Gastrocnemius medialis (tissue), 4 donors: ENCODE data around the gene ZNF296. TPM values are rescaled to one million over a fixed set of nuclear protein-coding genes. Genes with fewer than 3 reads are reported as not detected.
A peak's percentile ranks its signal among the peaks of the same experiment; 100 is the strongest.

Source experiments
- ATAC-seq, 2 donors: fragments of 150-250 bp; one replicate each; pipeline ENCODE4 v1.9.1; 2016
- DNase-seq, 2 donors: peaks; one replicate each; pipeline ENCODE4 v3.0.0-alpha.2; 2019
- H3K27ac ChIP-seq, 4 donors: fragments of 200-600 bp; sonication (generic); 1 replicate in 1 of 4; 2 replicates in 3 of 4; pipeline ENCODE4 v1.5.1; 2016 to 2018; ENCODE audit warnings: mild to moderate bottlenecking in 2 of 4, moderate library complexity in 1 of 4
- H3K27me3 ChIP-seq, 3 donors: fragments of 200-600 bp; sonication (generic) in 2 of 3; 1 replicate in 1 of 3; 2 replicates in 2 of 3; pipeline versions ENCODE4 v1.5.1 to v1.6.0; 2016 to 2019; ENCODE audit warnings: mild to moderate bottlenecking in 1 of 3, moderate library complexity in 1 of 3
- H3K36me3 ChIP-seq, 2 donors: fragments of 200-600 bp; sonication (generic) in 1 of 2; one replicate each; pipeline ENCODE4 v1.5.1; 2017 to 2018
- H3K4me1 ChIP-seq, 2 donors: fragments of 200-600 bp; sonication (generic) in 1 of 2; one replicate each; pipeline ENCODE4 v1.5.1; 2016 to 2017; ENCODE audit warnings: mild to moderate bottlenecking in 2 of 2
- H3K4me3 ChIP-seq, 4 donors: fragments of 200-600 bp; sonication (generic) in 3 of 4; 1 replicate in 1 of 4; 2 replicates in 3 of 4; pipeline ENCODE4 v1.5.1; 2016 to 2019; ENCODE audit warnings: mild to moderate bottlenecking in 2 of 4
- H3K9me3 ChIP-seq, 3 donors: fragments of 200-600 bp; sonication (generic) in 2 of 3; 1 replicate in 1 of 3; 2 replicates in 2 of 3; pipeline ENCODE4 v1.5.1; 2016 to 2019
- POLR2A ChIP-seq, 2 donors: fragments of 450-650 bp; IDR thresholded peaks; one replicate each; pipeline ENCODE4 v1.6.1; 2017; ENCODE audit warnings: antibody characterized with exemption in 2 of 2, mild to moderate bottlenecking in 2 of 2, moderate library complexity in 2 of 2
- in situ Hi-C, 4 donors: fragments of 200-750 bp; cut with MboI; loops; one replicate each; pipeline versions ENCODE4 v1.15.0 to v1.8.0; 2017; ENCODE audit warnings: low sequenced_read_pairs in 4 of 4
- intact Hi-C: fragments of 100-400 bp; cut with DNase I; formaldehyde crosslinking; loops from one replicate; pipeline ENCODE4 v1.15.1; 2023; ENCODE audit warnings: low total_unique reads
- total RNA-seq, 4 donors: library from RNA; depleted of rRNA; stranded (reverse); fragments of >200 nt; gene quantifications; one replicate each; pipeline versions ENCODE4 v1.1.0 to v1.2.3, GENCODE V29; 2016
- TF ChIP-seq, protein P1 (sequence below), 5 experiments: fragments of 450-650 bp in 3 of 5; fragments of 200-600 bp in 2 of 5; sonication (generic) in 2 of 5; IDR thresholded peaks in 4 of 5; conservative IDR thresholded peaks in 1 of 5; 1 replicate in 4 of 5; 2 replicates in 1 of 5; pipeline ENCODE4 v1.5.1; 2016 to 2019; ENCODE audit warnings: antibody characterized with exemption in 5 of 5, mild to moderate bottlenecking in 3 of 5, moderate library complexity in 3 of 5

The ZNF296 gene
- total RNA-seq, 4 donors from 2014 or later, result not detected

DNA sequence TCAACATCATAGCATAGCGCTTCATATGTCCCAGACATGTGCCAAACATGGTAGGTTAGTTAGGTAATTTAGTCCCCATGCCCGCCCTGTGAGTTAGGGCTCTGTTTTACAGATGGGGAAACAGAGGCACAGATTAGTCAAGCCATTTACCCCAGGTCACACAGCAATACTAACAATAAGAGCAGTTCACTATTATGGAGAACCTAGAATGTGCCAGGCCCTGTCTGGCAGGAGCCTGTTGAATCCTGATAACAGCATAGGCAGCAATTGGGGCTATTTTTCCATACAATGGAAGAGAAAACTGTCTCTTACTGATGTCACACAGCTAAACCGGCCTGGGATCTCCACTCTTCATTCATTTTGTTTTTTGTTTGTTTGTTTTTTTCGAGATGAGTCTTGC is 10.2 kb upstream of the ZNF296 start:
- H3K4me3 ChIP-seq, result no peak overlapping the region
- no peaks in the 10 kb centered on the region for H3K27me3 ChIP-seq
- no peak overlapping the region for H3K27ac ChIP-seq
- intact Hi-C loops (no loop called here), in situ Hi-C loops (no loop called here)
- ATAC-seq (no peak), DNase-seq (no peak)
- peaks cover 0 to 26% of the 10 kb centered on the region in 2 donors for H3K36me3 ChIP-seq
- H3K4me1 ChIP-seq, result peaks cover 8% of the 10 kb centered on the region in 2 donors
- H3K9me3 ChIP-seq, result no peaks in the 10 kb centered on the region
- TF ChIP-seq POLR2A (IDR thresholded peaks at IDR 0.05), result no peak
- TF ChIP-seq, protein P1, sequence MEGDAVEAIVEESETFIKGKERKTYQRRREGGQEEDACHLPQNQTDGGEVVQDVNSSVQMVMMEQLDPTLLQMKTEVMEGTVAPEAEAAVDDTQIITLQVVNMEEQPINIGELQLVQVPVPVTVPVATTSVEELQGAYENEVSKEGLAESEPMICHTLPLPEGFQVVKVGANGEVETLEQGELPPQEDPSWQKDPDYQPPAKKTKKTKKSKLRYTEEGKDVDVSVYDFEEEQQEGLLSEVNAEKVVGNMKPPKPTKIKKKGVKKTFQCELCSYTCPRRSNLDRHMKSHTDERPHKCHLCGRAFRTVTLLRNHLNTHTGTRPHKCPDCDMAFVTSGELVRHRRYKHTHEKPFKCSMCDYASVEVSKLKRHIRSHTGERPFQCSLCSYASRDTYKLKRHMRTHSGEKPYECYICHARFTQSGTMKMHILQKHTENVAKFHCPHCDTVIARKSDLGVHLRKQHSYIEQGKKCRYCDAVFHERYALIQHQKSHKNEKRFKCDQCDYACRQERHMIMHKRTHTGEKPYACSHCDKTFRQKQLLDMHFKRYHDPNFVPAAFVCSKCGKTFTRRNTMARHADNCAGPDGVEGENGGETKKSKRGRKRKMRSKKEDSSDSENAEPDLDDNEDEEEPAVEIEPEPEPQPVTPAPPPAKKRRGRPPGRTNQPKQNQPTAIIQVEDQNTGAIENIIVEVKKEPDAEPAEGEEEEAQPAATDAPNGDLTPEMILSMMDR (IDR thresholded peaks at IDR 0.05 in 4 of 5, conservative IDR thresholded peaks at IDR 0.05 in 1 of 5), result no peak

- TF ChIP-seq, protein P1 (IDR thresholded peaks at IDR 0.05 in 4 of 5, conservative IDR thresholded peaks at IDR 0.05 in 1 of 5), result no peak
- TF ChIP-seq POLR2A (IDR thresholded peaks at IDR 0.05), result no peak
Measured at GRCh38 chr19:45082170-45082569, 5.9 kb upstream of the ZNF296 start.

GRCh38 chr19:45079911-45080370 is 3.7 kb upstream of the ZNF296 start:
- H3K4me1 ChIP-seq, result peaks cover 20 to 22% of the 10 kb centered on the region in 2 donors
- peaks cover 0 to 15% of the 10 kb centered on the region in 2 donors for H3K36me3 ChIP-seq
- peak overlapping the region; percentile 84 to 95 (median 90) for H3K27ac ChIP-seq
- H3K9me3 ChIP-seq, result no peaks in the 10 kb centered on the region
- DNase-seq (no peak), ATAC-seq (no peak)
- in situ Hi-C loops (no loop called here), intact Hi-C loops (loop anchor here (2.0 kb wide), 2 partner anchors 13 to 41 kb away; partner anchors contain the start of genes CLASRP and PPP1R37)
- TF ChIP-seq POLR2A (IDR thresholded peaks at IDR 0.05), result no peak
- TF ChIP-seq, protein P1 (IDR thresholded peaks at IDR 0.05 in 4 of 5, conservative IDR thresholded peaks at IDR 0.05 in 1 of 5), result no peak
- no peaks in the 10 kb centered on the region for H3K27me3 ChIP-seq
- peak overlapping the region; percentile 77 to 95 (median 86) for H3K4me3 ChIP-seq

More at GRCh38 chr19:45082170-45082569, 5.9 kb upstream of the ZNF296 start:
- in situ Hi-C loops, result no loop called here
- Histone ChIP-seq H3K36me3 (peaks cover 0 to 18% of the 10 kb centered on the region in 2 donors), H3K27ac (no peak overlapping the region), H3K4me3 (no peak overlapping the region), H3K27me3 (no peaks in the 10 kb centered on the region), H3K9me3 (no peaks in the 10 kb centered on the region), H3K4me1 (peaks cover 13 to 14% of the 10 kb centered on the region in 2 donors)
- intact Hi-C loops, result no loop called here
- ATAC-seq, result no peak
- DNase-seq, result no peak

- Histone ChIP-seq H3K4me1 (peaks cover 21 to 22% of the 10 kb centered on the region in 2 donors), H3K27me3 (no peaks in the 10 kb centered on the region), H3K9me3 (no peaks in the 10 kb centered on the region), H3K27ac (peak within 1 kb of the TSS; percentile 84 to 95 (median 90)), H3K4me3 (peak within 1 kb of the TSS; percentile 77 to 95 (median 86)), H3K36me3 (peaks cover 0 to 9% of the 10 kb centered on the region in 2 donors)
- TF ChIP-seq POLR2A (IDR thresholded peaks at IDR 0.05), result peak in 1 of 2 donors; percentile 61
- TF ChIP-seq, protein P1 (IDR thresholded peaks at IDR 0.05 in 4 of 5, conservative IDR thresholded peaks at IDR 0.05 in 1 of 5), result peak in 2 of 5 experiments; percentile 15 to 20
- DNase-seq, result peak; percentile 51 to 71
- intact Hi-C loops, result loop anchor here (2.0 kb wide), 2 partner anchors 14 to 40 kb away; partner anchors contain the start of genes CLASRP and PPP1R37
- peak; percentile 79 to 81 for ATAC-seq
- in situ Hi-C loops, result no loop called here
Measured at GRCh38 chr19:45079063-45079910, 3.0 kb upstream of the ZNF296 start, which contains the start of gene GEMIN7. GEMIN7 (plus strand) TSS chr19:45079260; CDS start chr19:45090115, 10,855 bp downstream.
